MM.1S (cell line): ENCODE data around the gene CNOT2.

ENCODE experiments used
- DNase-seq: peaks from one replicate; pipeline ENCODE4 v3.0.0-alpha.2; 2015
- H2AFZ ChIP-seq: fragments of 300-600 bp; sonication (generic); 2 replicates; pipeline ENCODE4 v1.6.0; 2016; ENCODE audit warnings: antibody characterized with exemption, low read length
- H3F3A ChIP-seq: fragments of 300-600 bp; sonication (generic); 2 replicates; pipeline ENCODE4 v1.6.1; 2016; ENCODE audit warnings: mild to moderate bottlenecking, antibody characterized with exemption, low read length, moderate library complexity, mixed read lengths; ENCODE audit not compliant: insufficient read depth
- H3K27ac ChIP-seq: fragments of 300-600 bp; sonication (generic); 2 replicates; pipeline ENCODE4 v1.5.1; 2016; ENCODE audit warnings: mild to moderate bottlenecking, low read length
- H3K27me3 ChIP-seq: fragments of 300-600 bp; sonication (generic); replicated peaks from 2 replicates; pipeline ENCODE4 v1.6.0; 2016; ENCODE audit warnings: low read length; ENCODE audit not compliant: insufficient read depth
- H3K36me3 ChIP-seq: fragments of 300-600 bp; sonication (generic); replicated peaks from 2 replicates; pipeline ENCODE4 v1.6.1; 2016; ENCODE audit warnings: mild to moderate bottlenecking, low read length, mixed read lengths; ENCODE audit not compliant: insufficient read depth
- H3K4me1 ChIP-seq: fragments of 300-600 bp; sonication (generic); 2 replicates; pipeline ENCODE4 v1.6.1; 2016; ENCODE audit warnings: low read length, mixed read lengths
- H3K4me2 ChIP-seq: fragments of 300-600 bp; sonication (generic); 2 replicates; pipeline ENCODE4 v1.6.0; 2016; ENCODE audit warnings: low read depth, low read length
- H3K4me3 ChIP-seq: fragments of 300-600 bp; sonication (generic); 2 replicates; pipeline ENCODE4 v1.5.1; 2016; ENCODE audit warnings: low read length, mixed read lengths
- H3K79me2 ChIP-seq: fragments of 300-600 bp; sonication (generic); 2 replicates; pipeline ENCODE4 v1.6.1; 2016; ENCODE audit warnings: mixed run types, low read length, mixed read lengths
- H3K9ac ChIP-seq: fragments of 300-600 bp; sonication (generic); 2 replicates; pipeline ENCODE4 v1.6.1; 2016; ENCODE audit warnings: low read length, mixed read lengths
- H3K9me2 ChIP-seq: fragments of 300-600 bp; sonication (generic); replicated peaks from 2 replicates; pipeline ENCODE4 v1.6.1; 2016; ENCODE audit warnings: mild to moderate bottlenecking, low read length, mixed read lengths; ENCODE audit not compliant: insufficient read depth
- H3K9me3 ChIP-seq: fragments of 300-600 bp; sonication (generic); replicated peaks from 2 replicates; pipeline ENCODE4 v1.6.1; 2016; ENCODE audit warnings: mild to moderate bottlenecking, low read length, mixed read lengths; ENCODE audit not compliant: insufficient read depth
- H4K20me1 ChIP-seq: fragments of 300-600 bp; sonication (generic); 2 replicates; pipeline ENCODE4 v1.6.1; 2016; ENCODE audit warnings: mild to moderate bottlenecking, low read length, moderate library complexity, mixed read lengths; ENCODE audit not compliant: insufficient read depth
- EZH2 ChIP-seq: fragments of 300-600 bp; sonication (generic); optimal IDR thresholded peaks from 2 replicates; pipeline ENCODE3; 2017; ENCODE audit warnings: low read depth, mild to moderate bottlenecking, antibody characterized with exemption, low read length, mixed read lengths
- EZH2phosphoT487 ChIP-seq: fragments of 300-600 bp; sonication (generic); IDR thresholded peaks from 2 replicates; pipeline ENCODE4 v1.6.1; 2018; ENCODE audit warnings: antibody characterized with exemption, low read length
- TF ChIP-seq, protein P1 (sequence below): fragments of 300-600 bp; sonication (generic); IDR thresholded peaks from 2 replicates; pipeline ENCODE4 v1.5.1; 2016; ENCODE audit warnings: antibody characterized with exemption, low read length, mixed read lengths

The CNOT2 gene

DNA sequence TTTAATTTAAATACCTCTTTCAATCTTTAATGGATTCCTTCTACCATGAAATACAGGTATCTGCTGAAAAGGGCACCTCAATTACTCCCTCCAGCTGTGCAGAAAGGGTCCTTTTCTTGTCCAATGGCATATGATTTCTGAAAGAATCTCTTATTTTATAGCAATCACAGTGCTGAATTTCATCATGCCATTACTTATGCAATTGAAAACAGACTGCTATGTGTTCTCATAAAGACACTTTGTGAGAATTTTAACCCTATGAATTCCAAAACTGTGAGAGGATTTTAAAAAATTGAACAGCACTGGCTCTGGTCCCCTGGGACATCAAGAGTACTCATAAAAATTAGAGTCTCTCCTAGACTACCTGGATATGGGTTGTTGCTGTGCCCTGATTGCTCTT lies 45.9 kb upstream of the CNOT2 start:
- Histone ChIP-seq H3K9me2 (no peaks in the 10 kb centered on the region), H3K79me2 (no peaks in the 10 kb centered on the region), H3K4me3 (no peak overlapping the region), H3K36me3 (no peaks in the 10 kb centered on the region), H2AFZ (no peak overlapping the region), H3K9ac (no peak overlapping the region), H3K4me1 (no peaks in the 10 kb centered on the region), H3K9me3 (no peaks in the 10 kb centered on the region), H3F3A (no peaks in the 10 kb centered on the region), H3K4me2 (no peak overlapping the region), H4K20me1 (no peaks in the 10 kb centered on the region), H3K27ac (no peak overlapping the region), H3K27me3 (no peaks in the 10 kb centered on the region)
- TF ChIP-seq EZH2phosphoT487 (no peak), EZH2 (no peak)
- TF ChIP-seq, protein P1, sequence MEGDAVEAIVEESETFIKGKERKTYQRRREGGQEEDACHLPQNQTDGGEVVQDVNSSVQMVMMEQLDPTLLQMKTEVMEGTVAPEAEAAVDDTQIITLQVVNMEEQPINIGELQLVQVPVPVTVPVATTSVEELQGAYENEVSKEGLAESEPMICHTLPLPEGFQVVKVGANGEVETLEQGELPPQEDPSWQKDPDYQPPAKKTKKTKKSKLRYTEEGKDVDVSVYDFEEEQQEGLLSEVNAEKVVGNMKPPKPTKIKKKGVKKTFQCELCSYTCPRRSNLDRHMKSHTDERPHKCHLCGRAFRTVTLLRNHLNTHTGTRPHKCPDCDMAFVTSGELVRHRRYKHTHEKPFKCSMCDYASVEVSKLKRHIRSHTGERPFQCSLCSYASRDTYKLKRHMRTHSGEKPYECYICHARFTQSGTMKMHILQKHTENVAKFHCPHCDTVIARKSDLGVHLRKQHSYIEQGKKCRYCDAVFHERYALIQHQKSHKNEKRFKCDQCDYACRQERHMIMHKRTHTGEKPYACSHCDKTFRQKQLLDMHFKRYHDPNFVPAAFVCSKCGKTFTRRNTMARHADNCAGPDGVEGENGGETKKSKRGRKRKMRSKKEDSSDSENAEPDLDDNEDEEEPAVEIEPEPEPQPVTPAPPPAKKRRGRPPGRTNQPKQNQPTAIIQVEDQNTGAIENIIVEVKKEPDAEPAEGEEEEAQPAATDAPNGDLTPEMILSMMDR: no peak
- DNase-seq: no peak

DNA sequence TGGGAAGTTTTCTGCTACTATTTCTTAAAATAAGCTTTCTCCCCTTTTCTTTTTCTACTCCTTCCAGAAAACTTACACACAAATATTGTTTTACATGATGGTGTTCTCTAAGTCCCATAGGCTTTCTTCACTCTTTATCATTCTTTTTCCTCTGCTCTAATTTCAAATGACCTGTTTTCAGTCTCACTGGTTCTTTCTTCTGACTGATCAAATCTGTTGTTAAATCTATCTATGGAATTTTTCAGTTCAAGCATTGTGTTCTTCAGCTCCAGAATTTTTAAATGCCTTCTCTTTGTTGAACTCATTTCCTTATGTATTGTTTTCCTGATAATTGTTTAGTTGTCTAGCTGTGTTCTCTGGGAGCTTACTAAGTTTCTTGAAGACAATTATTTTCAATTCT lies 29.5 kb upstream of the CNOT2 start:
- H3K27ac ChIP-seq: no peak overlapping the region

DNA sequence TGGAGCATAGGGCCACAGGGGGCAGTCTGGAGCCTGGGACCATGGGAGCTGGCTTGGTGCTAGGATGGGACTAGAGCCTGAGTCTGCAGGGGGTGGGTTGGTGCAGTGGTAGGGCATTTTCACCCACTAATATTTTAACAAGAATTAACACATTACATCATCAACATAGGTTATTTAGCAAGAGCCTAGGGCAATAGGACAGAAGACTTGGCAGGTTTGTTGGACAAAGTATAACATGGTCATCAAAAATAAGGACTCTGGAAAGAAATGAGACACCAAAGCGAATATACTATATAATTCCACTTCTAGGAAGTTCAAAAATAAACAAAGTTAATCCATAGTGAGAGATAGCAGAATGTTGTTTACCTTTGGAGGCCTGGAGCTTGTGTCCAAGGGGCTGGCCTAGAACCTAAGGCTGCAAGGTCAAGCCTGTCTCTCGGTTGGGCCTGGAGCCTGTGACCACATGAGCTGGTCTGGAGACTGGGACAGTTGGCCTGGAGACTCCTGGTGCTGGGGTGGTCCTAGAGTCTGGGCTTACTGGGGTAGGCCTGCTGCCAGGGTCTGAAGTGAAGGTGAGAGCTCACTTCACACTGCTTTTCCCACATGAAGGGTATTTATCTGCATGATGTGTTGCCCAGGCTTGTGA lies 28.1 kb upstream of the CNOT2 start:
- Histone ChIP-seq H3F3A (no peaks in the 10 kb centered on the region), H3K36me3 (no peaks in the 10 kb centered on the region; the same call in 1 of the 2 replicates), H3K27me3 (no peaks in the 10 kb centered on the region), H3K4me2 (no peak overlapping the region), H2AFZ (no peak overlapping the region), H3K4me3 (no peak overlapping the region), H3K9me2 (no peaks in the 10 kb centered on the region), H4K20me1 (no peaks in the 10 kb centered on the region), H3K27ac (no peak overlapping the region), H3K79me2 (no peaks in the 10 kb centered on the region), H3K9me3 (no peaks in the 10 kb centered on the region), H3K4me1 (no peaks in the 10 kb centered on the region), H3K9ac (no peak overlapping the region)
- DNase-seq: no peak
- TF ChIP-seq, protein P1: no peak
- TF ChIP-seq EZH2phosphoT487 (no peak), EZH2 (no peak)

More for the DNA sequence above, 29.5 kb upstream of the CNOT2 start:
- no peak overlapping the region for H3K4me3 ChIP-seq
- H3K27me3 ChIP-seq: no peaks in the 10 kb centered on the region
- no peak overlapping the region for H3K9ac ChIP-seq
- H3K4me1 ChIP-seq: no peaks in the 10 kb centered on the region
- H3K9me3 ChIP-seq: no peaks in the 10 kb centered on the region
- H3K9me2 ChIP-seq: no peaks in the 10 kb centered on the region
- H3K36me3 ChIP-seq: no peaks in the 10 kb centered on the region; the same call in 1 of the 2 replicates
- H3K4me2 ChIP-seq: no peak overlapping the region
- H3K79me2 ChIP-seq: no peaks in the 10 kb centered on the region
- no peak overlapping the region for H2AFZ ChIP-seq
- no peak for DNase-seq
- no peaks in the 10 kb centered on the region for H3F3A ChIP-seq
- TF ChIP-seq EZH2phosphoT487 (no peak), EZH2 (no peak)
- TF ChIP-seq, protein P1: no peak
- H4K20me1 ChIP-seq: no peaks in the 10 kb centered on the region
